ENCODE measurements around the gene PKN2.

PKN2 gene

DNA sequence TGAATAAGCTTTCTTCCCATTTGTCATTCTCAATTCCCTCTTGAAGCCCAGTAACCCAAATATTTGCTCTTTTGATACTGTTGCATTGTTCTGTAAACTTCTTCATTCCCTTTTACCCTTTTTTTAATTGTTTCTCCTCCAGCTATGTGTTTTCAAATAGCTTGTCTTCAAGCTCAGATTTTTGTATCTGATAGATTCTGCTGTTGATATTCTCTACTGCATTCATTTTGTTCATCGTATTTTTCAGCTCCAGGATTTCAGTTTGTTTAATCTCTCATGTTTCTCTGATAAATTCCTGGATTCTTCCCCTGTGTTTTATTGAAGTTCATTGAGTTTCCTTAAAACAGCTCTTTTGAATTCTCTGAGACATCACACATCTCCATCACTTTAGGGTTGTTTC lies 51.8 kb downstream of the PKN2 start:
- Histone ChIP-seq H3K4me3 (no peak overlapping the region), H3K27ac (no peak overlapping the region), H4K20me1 (peaks cover 16 to 74% (median 28%) of the 10 kb centered on the region in 11 experiments; a peak in 17 of 22 replicates), H3K9me3 (replicated peaks in 1 of 11) (peaks cover 21 to 56% (median 39%) of the 10 kb centered on the region in 11 experiments), H3K4me2 (no peak overlapping the region), H3K27me3 (no peaks in the 10 kb centered on the region), H3K36me3 (peaks cover 37 to 93% (median 48%) of the 10 kb centered on the region in 11 experiments), H3K9ac (no peak overlapping the region), H3K4me1 (peaks cover 0 to 19% (median 0%) of the 10 kb centered on the region in 10 experiments; a peak in 4 of 20 replicates)
- TF ChIP-seq Cebpa-rat (IDR thresholded peaks at IDR 0.05), result no peak

DNA sequence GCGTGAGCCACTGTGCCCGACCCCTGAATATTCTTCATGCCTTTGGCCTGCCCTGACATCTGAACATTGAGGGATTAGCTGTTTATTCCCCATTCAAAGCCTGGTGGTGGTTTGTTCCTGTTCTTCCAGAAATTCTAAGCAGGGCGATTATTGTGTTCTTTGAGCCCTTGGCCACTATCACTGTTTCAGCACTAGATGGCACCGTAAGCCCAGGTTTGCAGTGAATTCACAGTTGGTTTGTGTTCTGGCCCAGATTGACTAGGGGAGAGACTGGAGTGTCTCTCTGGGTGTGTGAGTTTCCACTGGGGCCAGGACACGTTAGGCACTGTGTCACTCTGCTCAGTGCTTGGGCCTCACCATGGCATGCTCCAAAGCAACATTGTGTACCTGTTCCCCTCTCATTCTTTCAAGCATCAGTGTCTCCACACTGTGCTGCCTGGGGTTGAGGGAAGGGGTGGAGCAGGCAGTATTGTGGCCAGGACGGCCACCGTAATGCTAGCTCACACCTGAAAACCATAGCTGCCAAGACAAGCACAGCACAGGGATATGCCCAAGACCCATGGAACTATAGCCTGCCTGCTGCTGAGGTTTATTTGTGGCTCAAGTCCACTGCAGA lies 52.7 kb downstream of the PKN2 start:
- Histone ChIP-seq H3K27ac (no peak overlapping the region), H3K27me3 (no peaks in the 10 kb centered on the region), H3K9ac (no peak overlapping the region), H3K4me2 (no peak overlapping the region), H3K4me1 (peaks cover 0 to 10% (median 0%) of the 10 kb centered on the region in 10 experiments; a peak in 1 of 20 replicates), H4K20me1 (peaks cover 16 to 72% (median 28%) of the 10 kb centered on the region in 11 experiments; a peak in 17 of 22 replicates), H3K36me3 (peaks cover 39 to 94% (median 54%) of the 10 kb centered on the region in 11 experiments), H3K4me3 (no peak overlapping the region), H3K9me3 (replicated peaks in 1 of 11) (peaks cover 21 to 49% (median 39%) of the 10 kb centered on the region in 11 experiments)
- no peak for TF ChIP-seq Cebpa-rat (IDR thresholded peaks at IDR 0.05)

DNA sequence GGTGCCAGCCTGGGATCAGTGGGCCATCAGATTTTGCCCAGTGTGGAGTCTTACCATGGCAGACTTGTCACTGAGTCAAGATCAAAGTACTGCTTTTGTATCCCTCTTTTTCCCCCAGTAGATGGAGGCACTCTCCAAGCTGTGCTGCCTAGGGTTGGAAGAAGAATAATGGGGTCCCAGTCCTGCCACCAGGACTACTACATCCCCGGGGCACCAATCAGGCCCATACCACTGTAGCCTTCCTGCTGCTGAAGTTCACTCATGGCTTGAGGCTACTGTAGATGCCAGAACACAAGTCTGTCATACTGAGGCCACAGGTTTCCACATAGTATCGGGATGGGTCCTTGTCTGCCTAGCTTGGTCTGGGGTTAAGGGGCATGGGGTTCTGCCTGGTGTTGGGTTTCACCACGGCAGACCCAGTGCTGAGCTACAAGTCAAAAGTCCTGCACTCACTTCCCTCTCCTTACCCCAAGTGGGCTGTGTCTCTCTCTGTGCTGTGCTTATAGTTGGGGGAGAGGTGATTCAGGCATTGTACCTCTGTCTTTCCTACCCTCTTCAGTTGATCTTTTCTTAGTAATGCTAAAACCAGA lies 53.4 kb downstream of the PKN2 start:
- no peak overlapping the region for H3K4me2 ChIP-seq
- H3K36me3 ChIP-seq, result peaks cover 41 to 94% (median 56%) of the 10 kb centered on the region in 11 experiments
- H3K9me3 ChIP-seq (replicated peaks in 1 of 11), result peaks cover 21 to 49% (median 39%) of the 10 kb centered on the region in 11 experiments
- no peak for TF ChIP-seq Cebpa-rat (IDR thresholded peaks at IDR 0.05)
- H3K27me3 ChIP-seq, result no peaks in the 10 kb centered on the region
- H3K9ac ChIP-seq, result no peak overlapping the region
- no peak overlapping the region for H3K4me3 ChIP-seq
- 0 out of 22 replicates have a peak overlapping the region, but pooled peaks of 1 of the 11 experiments have one; percentile 2 for H3K27ac ChIP-seq
- H4K20me1 ChIP-seq, result peaks cover 16 to 72% (median 28%) of the 10 kb centered on the region in 11 experiments; a peak in 17 of 22 replicates
- peaks cover 0 to 9% (median 0%) of the 10 kb centered on the region in 10 experiments; a peak in 1 of 20 replicates for H3K4me1 ChIP-seq

DNA sequence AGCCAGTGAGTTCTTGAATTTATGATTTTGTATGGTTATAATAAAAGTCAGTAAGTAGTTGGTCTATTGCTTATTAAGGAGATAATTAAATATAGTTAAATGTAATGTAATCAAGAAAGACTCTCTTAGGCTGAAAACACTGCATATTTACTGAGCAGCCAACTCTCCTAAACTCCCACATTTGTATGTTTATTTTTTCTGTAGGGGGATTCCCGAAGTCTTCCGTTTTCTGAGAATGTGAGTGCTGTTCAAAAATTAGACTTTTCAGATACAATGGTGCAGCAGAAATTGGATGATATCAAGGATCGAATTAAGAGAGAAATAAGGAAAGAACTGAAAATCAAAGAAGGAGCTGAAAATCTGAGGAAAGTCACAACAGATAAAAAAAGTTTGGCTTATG lies 56.7 kb downstream of the PKN2 start:
- H3K9me3 ChIP-seq (replicated peaks in 1 of 11), result peaks cover 2 to 19% (median 8%) of the 10 kb centered on the region in 11 experiments; a peak in 20 of 22 replicates
- no peaks in the 10 kb centered on the region for H3K27me3 ChIP-seq
- H3K4me3 ChIP-seq, result no peak overlapping the region
- H4K20me1 ChIP-seq, result peaks cover 16 to 60% (median 28%) of the 10 kb centered on the region in 11 experiments; a peak in 16 of 22 replicates
- H3K27ac ChIP-seq, result no peak overlapping the region
- no peak overlapping the region for H3K9ac ChIP-seq
- TF ChIP-seq Cebpa-rat (IDR thresholded peaks at IDR 0.05), result no peak
- peaks cover 43 to 98% (median 59%) of the 10 kb centered on the region in 11 experiments for H3K36me3 ChIP-seq
- H3K4me1 ChIP-seq, result peaks cover 0 to 8% (median 0%) of the 10 kb centered on the region in 10 experiments; a peak in 1 of 20 replicates
- no peak overlapping the region for H3K4me2 ChIP-seq

DNA sequence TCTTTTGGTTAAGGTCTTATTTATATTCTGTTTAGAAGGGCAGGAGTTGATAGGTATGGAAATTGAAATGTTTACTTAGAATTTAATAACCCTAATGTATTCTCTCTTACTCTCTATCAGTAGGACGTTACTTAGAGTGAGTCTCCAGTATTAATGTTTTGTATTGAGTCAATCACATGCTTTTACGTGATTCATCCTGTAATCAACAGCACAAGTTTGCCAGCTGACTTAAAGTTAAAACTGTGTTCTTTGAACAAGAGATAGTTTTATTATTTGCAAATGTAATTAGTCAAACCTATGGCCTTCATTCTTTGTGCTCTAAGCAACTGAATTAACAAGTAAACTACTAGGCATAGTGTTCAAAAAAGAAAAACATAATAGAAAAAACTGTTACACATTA lies 57.3 kb downstream of the PKN2 start:
- Histone ChIP-seq H3K27me3 (no peaks in the 10 kb centered on the region), H3K4me2 (no peak overlapping the region), H4K20me1 (peaks cover 13 to 53% (median 25%) of the 10 kb centered on the region in 11 experiments; a peak in 16 of 22 replicates), H3K9ac (no peak overlapping the region), H3K4me3 (no peak overlapping the region), H3K9me3 (replicated peaks in 1 of 11) (peaks cover 0 to 13% (median 2%) of the 10 kb centered on the region in 11 experiments; a peak in 10 of 22 replicates), H3K27ac (no peak overlapping the region), H3K4me1 (0 out of 20 replicates have a peak, but pooled peaks cover 0 to 2% (median 0%) of the 10 kb centered on the region in 10 experiments), H3K36me3 (peaks cover 44 to 98% (median 59%) of the 10 kb centered on the region in 11 experiments)
- TF ChIP-seq Cebpa-rat (IDR thresholded peaks at IDR 0.05), result no peak

DNA sequence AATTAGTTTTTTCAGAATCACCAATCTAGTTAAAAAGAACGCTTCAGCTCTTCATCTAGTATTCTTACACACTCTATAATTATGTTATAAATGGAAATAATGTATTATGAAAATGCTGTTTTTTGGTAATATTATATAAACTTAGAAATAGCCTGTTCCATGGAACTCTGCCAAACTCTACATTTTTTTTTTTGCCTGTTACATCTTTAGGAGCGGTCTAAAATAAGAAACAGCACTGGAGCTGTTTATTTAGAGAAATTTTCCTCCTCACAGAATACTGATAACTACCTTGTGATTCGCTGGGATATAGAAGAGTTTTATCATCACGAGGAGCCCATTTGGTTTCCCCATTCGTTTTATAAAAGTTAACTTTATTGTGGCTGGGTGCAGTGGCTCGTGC lies 58.5 kb downstream of the PKN2 start:
- Histone ChIP-seq H3K27ac (no peak overlapping the region), H3K9ac (no peak overlapping the region), H3K4me1 (no peaks in the 10 kb centered on the region), H4K20me1 (peaks cover 2 to 42% (median 16%) of the 10 kb centered on the region in 11 experiments; a peak in 15 of 22 replicates), H3K36me3 (peaks cover 34 to 94% (median 59%) of the 10 kb centered on the region in 11 experiments), H3K4me2 (no peak overlapping the region), H3K9me3 (replicated peaks in 1 of 11) (0 out of 22 replicates have a peak, but pooled peaks cover 0 to 2% (median 0%) of the 10 kb centered on the region in 11 experiments), H3K4me3 (no peak overlapping the region), H3K27me3 (no peaks in the 10 kb centered on the region)
- no peak for TF ChIP-seq Cebpa-rat (IDR thresholded peaks at IDR 0.05)

DNA sequence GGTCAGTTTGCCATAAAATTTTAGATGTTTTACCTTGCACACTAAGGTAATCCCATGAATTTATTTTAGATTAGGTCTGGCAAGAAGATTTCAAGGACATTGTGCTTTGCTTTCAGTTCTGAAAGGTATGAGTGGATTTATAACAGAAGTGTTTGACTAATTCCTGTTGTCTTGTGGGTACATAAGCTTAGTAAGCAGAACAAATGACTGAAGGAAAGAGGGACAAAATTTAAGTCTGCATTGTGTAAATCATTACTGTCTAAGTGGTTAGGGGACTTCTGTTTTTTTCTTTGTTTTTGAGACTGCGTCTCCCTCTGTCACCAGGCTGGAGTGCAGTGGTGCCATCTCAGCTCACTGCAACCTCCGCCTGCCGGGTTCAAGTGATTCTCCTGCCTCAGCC lies 60.1 kb downstream of the PKN2 start:
- Histone ChIP-seq H3K4me1 (no peaks in the 10 kb centered on the region), H3K27ac (no peak overlapping the region), H3K36me3 (peaks cover 33 to 90% (median 57%) of the 10 kb centered on the region in 11 experiments), H3K4me3 (no peak overlapping the region), H3K9me3 (replicated peaks in 1 of 11) (no peaks in the 10 kb centered on the region), H3K4me2 (no peak overlapping the region), H3K27me3 (no peaks in the 10 kb centered on the region), H4K20me1 (peaks cover 0 to 26% (median 1%) of the 10 kb centered on the region in 11 experiments; a peak in 7 of 22 replicates), H3K9ac (no peak overlapping the region)
- no peak for TF ChIP-seq Cebpa-rat (IDR thresholded peaks at IDR 0.05)

DNA sequence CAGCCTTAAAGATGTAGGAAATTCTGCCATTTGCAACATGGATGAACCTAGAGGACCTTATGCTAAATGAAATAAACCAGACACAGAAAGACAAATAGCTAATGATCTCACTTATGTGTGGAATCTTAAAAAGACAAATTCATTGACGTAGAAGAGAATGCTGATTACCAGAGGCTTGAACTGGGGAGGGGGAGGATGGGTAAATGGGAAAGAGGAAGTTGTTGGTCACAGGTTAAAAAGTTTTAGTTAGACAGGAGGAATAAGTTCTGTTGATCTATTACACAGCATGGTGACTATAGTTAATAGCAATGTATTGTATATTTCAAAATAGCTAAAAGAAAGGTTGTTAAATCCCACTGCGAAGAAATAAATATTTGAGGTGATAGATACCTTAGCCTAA lies 62.8 kb downstream of the PKN2 start:
- Histone ChIP-seq H3K9ac (no peak overlapping the region), H4K20me1 (peaks cover 0 to 5% (median 0%) of the 10 kb centered on the region in 11 experiments; a peak in 3 of 22 replicates), H3K4me1 (peaks cover 0 to 9% (median 0%) of the 10 kb centered on the region in 10 experiments; a peak in 4 of 20 replicates), H3K9me3 (replicated peaks in 1 of 11) (no peaks in the 10 kb centered on the region), H3K36me3 (peaks cover 33 to 84% (median 57%) of the 10 kb centered on the region in 11 experiments), H3K4me3 (no peak overlapping the region), H3K4me2 (no peak overlapping the region), H3K27ac (no peak overlapping the region), H3K27me3 (no peaks in the 10 kb centered on the region)
- TF ChIP-seq Cebpa-rat (IDR thresholded peaks at IDR 0.05), result no peak

DNA sequence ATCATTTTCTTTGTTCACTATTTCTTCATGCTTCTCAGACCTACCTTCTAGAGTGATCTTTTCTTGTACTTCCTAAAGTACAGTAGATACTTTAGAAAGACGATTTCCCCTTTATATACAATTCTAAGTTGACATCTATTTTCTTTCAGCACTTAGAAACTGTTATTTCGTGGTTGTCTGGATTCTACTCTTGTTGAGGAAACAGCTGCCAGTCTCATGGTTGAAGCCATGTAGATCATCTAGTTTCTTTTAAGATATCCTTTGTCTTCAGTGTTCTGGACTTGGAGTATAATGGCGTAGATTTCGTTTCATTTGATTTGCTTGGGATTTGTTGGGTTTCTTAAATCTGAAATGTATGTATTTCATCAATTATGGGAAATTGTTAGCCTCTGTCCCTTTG lies 67.6 kb downstream of the PKN2 start:
- H3K36me3 ChIP-seq, result peaks cover 16 to 76% (median 37%) of the 10 kb centered on the region in 11 experiments; a peak in 21 of 22 replicates
- H3K9ac ChIP-seq, result no peak overlapping the region
- no peak overlapping the region for H3K4me3 ChIP-seq
- H4K20me1 ChIP-seq, result peaks cover 0 to 12% (median 0%) of the 10 kb centered on the region in 11 experiments; a peak in 3 of 22 replicates
- no peak for TF ChIP-seq Cebpa-rat (IDR thresholded peaks at IDR 0.05)
- H3K27me3 ChIP-seq, result no peaks in the 10 kb centered on the region
- H3K9me3 ChIP-seq (replicated peaks in 1 of 11), result no peaks in the 10 kb centered on the region
- H3K27ac ChIP-seq, result no peak overlapping the region; a peak in 1 of 22 replicates
- peaks cover 0 to 9% (median 0%) of the 10 kb centered on the region in 10 experiments; a peak in 4 of 20 replicates for H3K4me1 ChIP-seq
- peak overlapping the region in 1 of 11 experiments; percentile 19; a peak in 1 of 22 replicates for H3K4me2 ChIP-seq
